Measurements from ENCODE around the gene RUNDC3A.

RUNDC3A gene

DNA sequence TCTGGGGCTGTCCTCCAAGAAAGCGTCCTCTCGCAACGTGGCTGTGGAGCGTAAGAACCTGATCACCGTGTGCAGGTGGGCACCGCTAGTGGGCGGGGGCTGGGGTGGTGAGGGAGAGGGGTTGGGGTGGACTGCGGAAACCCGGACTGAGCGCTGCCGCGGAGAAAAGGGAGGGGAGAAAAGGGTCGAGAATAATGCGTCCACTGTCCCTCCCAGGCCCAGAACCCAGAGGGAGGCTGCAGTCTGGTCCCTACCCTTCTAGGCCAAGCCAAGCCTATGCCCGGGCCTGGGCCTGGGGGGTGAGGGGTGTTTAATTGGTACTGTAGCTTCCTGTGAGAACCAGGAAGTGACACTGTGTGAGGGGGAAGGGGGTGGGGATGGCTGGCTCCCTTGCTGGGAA is 464 bp downstream of the RUNDC3A start:
- Mint-ChIP-seq H3K36me3 (ENCODE audit: low read depth) (no peaks in the 10 kb centered on the region), H3K4me3 (no peak overlapping the region), H3K27ac (no peak overlapping the region), H3K4me1 (ENCODE audit: low read depth) (peaks cover 3% of the 10 kb centered on the region), H3K27me3 (ENCODE audit: low read depth) (peaks cover 50% of the 10 kb centered on the region), H3K9me3 (no peaks in the 10 kb centered on the region)
- no peak for DNase-seq (ENCODE audit: low spot score)

GRCh38 chr17:44309472-44309871 is 1.1 kb downstream of the RUNDC3A start:
- Mint-ChIP-seq H3K4me1 (ENCODE audit: low read depth) (peaks cover 2% of the 10 kb centered on the region), H3K27ac (no peak overlapping the region), H3K9me3 (no peaks in the 10 kb centered on the region), H3K36me3 (ENCODE audit: low read depth) (no peaks in the 10 kb centered on the region), H3K27me3 (ENCODE audit: low read depth) (peaks cover 54% of the 10 kb centered on the region), H3K4me3 (no peak overlapping the region)
- DNase-seq (ENCODE audit: low spot score) = no peak

GRCh38 chr17:44310188-44310587 is 1.8 kb downstream of the RUNDC3A start:
- peaks cover 2% of the 10 kb centered on the region for H3K4me1 Mint-ChIP-seq (ENCODE audit: low read depth)
- no peaks in the 10 kb centered on the region for H3K36me3 Mint-ChIP-seq (ENCODE audit: low read depth)
- no peak for DNase-seq (ENCODE audit: low spot score)
- no peak overlapping the region for H3K27ac Mint-ChIP-seq
- H3K9me3 Mint-ChIP-seq = no peaks in the 10 kb centered on the region
- peaks cover 53% of the 10 kb centered on the region for H3K27me3 Mint-ChIP-seq (ENCODE audit: low read depth)
- no peak overlapping the region for H3K4me3 Mint-ChIP-seq

GRCh38 chr17:44310609-44311376 is 2.4 kb downstream of the RUNDC3A start:
- Mint-ChIP-seq H3K4me1 (ENCODE audit: low read depth) (peaks cover 5% of the 10 kb centered on the region), H3K9me3 (no peaks in the 10 kb centered on the region), H3K4me3 (no peak overlapping the region), H3K36me3 (ENCODE audit: low read depth) (no peaks in the 10 kb centered on the region), H3K27ac (no peak overlapping the region), H3K27me3 (ENCODE audit: low read depth) (peaks cover 58% of the 10 kb centered on the region)
- DNase-seq (ENCODE audit: low spot score) = no peak

- Mint-ChIP-seq H3K27me3 (ENCODE audit: low read depth) (peaks cover 61% of the 10 kb centered on the region), H3K9me3 (no peaks in the 10 kb centered on the region), H3K4me3 (no peak overlapping the region), H3K27ac (no peak overlapping the region), H3K4me1 (ENCODE audit: low read depth) (peaks cover 11% of the 10 kb centered on the region), H3K36me3 (ENCODE audit: low read depth) (no peaks in the 10 kb centered on the region)
- no peak for DNase-seq (ENCODE audit: low spot score)
Observed at GRCh38 chr17:44311562-44312181, 3.3 kb downstream of the RUNDC3A start.

- H3K27ac Mint-ChIP-seq = no peak overlapping the region
- no peaks in the 10 kb centered on the region for H3K9me3 Mint-ChIP-seq
- H3K4me3 Mint-ChIP-seq = no peak overlapping the region
- H3K36me3 Mint-ChIP-seq (ENCODE audit: low read depth) = no peaks in the 10 kb centered on the region
- H3K4me1 Mint-ChIP-seq (ENCODE audit: low read depth) = peaks cover 9% of the 10 kb centered on the region
- peaks cover 61% of the 10 kb centered on the region for H3K27me3 Mint-ChIP-seq (ENCODE audit: low read depth)
- DNase-seq (ENCODE audit: low spot score) = no peak
Observed at GRCh38 chr17:44312396-44313104, 4.1 kb downstream of the RUNDC3A start.

DNA sequence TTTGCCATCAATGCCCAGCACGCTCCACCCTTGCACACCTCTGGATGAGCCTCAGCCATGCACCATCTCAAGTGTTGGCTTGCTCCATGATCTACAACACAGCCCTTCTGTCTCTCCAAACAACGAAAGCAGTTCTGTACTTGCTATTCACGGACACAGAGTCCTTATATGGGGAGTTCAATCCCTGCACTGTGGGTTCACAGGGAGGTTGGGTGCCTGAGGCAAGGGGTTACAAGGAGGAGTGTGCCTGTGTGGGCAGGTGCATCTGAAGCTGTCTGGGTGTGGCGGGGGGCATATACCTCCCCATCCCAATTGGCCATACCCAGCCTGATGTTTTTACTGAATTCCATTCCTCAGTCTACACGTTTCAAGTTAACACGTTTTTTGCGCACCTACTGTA is 5.6 kb downstream of the RUNDC3A start:
- H3K4me1 Mint-ChIP-seq (ENCODE audit: low read depth) = peaks cover 9% of the 10 kb centered on the region
- no peaks in the 10 kb centered on the region for H3K36me3 Mint-ChIP-seq (ENCODE audit: low read depth)
- no peaks in the 10 kb centered on the region for H3K9me3 Mint-ChIP-seq
- no peak overlapping the region for H3K27ac Mint-ChIP-seq
- H3K4me3 Mint-ChIP-seq = peak overlapping the region; percentile 56
- peaks cover 61% of the 10 kb centered on the region for H3K27me3 Mint-ChIP-seq (ENCODE audit: low read depth)
- no peak for DNase-seq (ENCODE audit: low spot score)

GRCh38 chr17:44314524-44314868 is 6.1 kb downstream of the RUNDC3A start:
- DNase-seq (ENCODE audit: low spot score) = no peak
- Mint-ChIP-seq H3K4me1 (ENCODE audit: low read depth) (peaks cover 9% of the 10 kb centered on the region), H3K9me3 (no peaks in the 10 kb centered on the region), H3K27me3 (ENCODE audit: low read depth) (peaks cover 58% of the 10 kb centered on the region), H3K36me3 (ENCODE audit: low read depth) (peaks cover 3% of the 10 kb centered on the region), H3K27ac (no peak overlapping the region), H3K4me3 (peak overlapping the region; percentile 56)

GRCh38 chr17:44314869-44315661 is 6.7 kb downstream of the RUNDC3A start:
- no peaks in the 10 kb centered on the region for H3K9me3 Mint-ChIP-seq
- H3K4me1 Mint-ChIP-seq (ENCODE audit: low read depth) = peaks cover 9% of the 10 kb centered on the region
- peak; percentile 46 for DNase-seq (ENCODE audit: low spot score)
- peaks cover 5% of the 10 kb centered on the region for H3K36me3 Mint-ChIP-seq (ENCODE audit: low read depth)
- H3K27ac Mint-ChIP-seq = no peak overlapping the region
- H3K4me3 Mint-ChIP-seq = peak overlapping the region; percentile 80
- H3K27me3 Mint-ChIP-seq (ENCODE audit: low read depth) = peaks cover 52% of the 10 kb centered on the region

DNA sequence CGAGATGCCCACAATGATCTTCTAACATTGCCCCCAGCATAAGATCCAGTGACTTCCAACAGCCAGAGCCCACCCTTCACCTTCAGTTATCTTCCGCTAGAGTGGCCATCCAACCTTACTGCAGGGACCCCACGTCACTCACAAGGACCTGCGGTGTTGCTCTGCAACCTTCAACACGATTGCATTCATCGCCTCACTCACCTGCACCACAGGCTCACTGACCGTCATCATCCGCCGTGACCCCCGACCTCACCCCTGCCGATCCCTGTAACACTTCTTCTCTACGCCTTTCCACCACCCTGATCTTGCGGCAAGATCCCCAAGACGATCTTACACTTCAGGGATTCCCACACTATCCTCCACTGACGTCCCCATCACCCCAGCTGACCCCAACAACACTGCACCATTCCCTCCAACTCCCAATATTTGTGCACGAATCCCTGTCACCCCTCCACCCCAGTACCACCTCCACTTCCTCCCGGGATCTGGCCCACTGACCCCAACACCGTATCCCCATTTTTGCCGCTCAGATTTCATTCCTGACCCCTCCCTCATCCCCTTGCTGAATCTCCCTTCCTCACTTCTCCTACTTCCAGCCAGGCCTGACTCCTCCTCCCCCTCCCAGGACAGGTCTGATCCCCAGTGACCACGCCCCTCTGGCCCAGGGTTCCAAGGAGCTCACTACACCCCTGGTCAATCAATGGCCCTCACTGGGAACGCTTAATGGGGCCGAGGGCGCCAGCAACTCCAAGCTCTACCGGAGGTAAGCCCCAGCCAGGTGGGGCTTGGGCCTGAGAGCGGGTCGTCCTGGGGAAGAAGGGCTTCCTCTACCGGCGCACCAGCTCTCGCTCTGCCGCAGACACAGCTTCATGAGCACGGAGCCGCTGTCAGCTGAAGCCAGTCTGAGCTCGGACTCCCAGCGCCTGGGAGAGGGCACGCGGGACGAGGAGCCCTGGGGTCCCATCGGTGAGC is 7.6 kb downstream of the RUNDC3A start:
- peaks cover 5% of the 10 kb centered on the region for H3K36me3 Mint-ChIP-seq (ENCODE audit: low read depth)
- DNase-seq (ENCODE audit: low spot score) = no peak
- H3K4me3 Mint-ChIP-seq = peak overlapping the region; percentile 80
- H3K27me3 Mint-ChIP-seq (ENCODE audit: low read depth) = peaks cover 48% of the 10 kb centered on the region
- H3K4me1 Mint-ChIP-seq (ENCODE audit: low read depth) = peaks cover 9% of the 10 kb centered on the region
- H3K9me3 Mint-ChIP-seq = no peaks in the 10 kb centered on the region
- no peak overlapping the region for H3K27ac Mint-ChIP-seq

DNA sequence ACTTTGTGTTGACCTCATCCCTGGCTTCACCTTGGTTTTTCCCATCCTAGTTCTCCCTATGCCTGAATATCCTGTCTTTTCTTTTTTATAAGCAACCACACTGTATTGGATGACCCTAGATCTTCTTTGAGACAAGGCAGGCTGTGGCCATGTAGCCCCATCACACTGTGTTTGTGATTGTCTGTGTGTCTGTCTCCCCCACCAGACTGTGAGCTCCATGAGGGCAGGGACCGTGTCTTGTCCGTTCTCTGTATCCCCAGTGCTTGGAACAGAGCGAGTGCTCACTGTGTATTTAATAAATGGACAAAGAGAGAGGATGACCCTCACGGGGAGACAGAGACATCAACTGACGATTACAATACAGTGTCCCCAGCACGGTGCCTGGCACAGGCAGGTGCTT is 9.1 kb downstream of the RUNDC3A start:
- DNase-seq (ENCODE audit: low spot score) = no peak
- Mint-ChIP-seq H3K27ac (no peak overlapping the region), H3K27me3 (ENCODE audit: low read depth) (peaks cover 41% of the 10 kb centered on the region), H3K4me3 (no peak overlapping the region), H3K9me3 (no peaks in the 10 kb centered on the region), H3K36me3 (ENCODE audit: low read depth) (peaks cover 11% of the 10 kb centered on the region), H3K4me1 (ENCODE audit: low read depth) (peaks cover 9% of the 10 kb centered on the region)

DNA sequence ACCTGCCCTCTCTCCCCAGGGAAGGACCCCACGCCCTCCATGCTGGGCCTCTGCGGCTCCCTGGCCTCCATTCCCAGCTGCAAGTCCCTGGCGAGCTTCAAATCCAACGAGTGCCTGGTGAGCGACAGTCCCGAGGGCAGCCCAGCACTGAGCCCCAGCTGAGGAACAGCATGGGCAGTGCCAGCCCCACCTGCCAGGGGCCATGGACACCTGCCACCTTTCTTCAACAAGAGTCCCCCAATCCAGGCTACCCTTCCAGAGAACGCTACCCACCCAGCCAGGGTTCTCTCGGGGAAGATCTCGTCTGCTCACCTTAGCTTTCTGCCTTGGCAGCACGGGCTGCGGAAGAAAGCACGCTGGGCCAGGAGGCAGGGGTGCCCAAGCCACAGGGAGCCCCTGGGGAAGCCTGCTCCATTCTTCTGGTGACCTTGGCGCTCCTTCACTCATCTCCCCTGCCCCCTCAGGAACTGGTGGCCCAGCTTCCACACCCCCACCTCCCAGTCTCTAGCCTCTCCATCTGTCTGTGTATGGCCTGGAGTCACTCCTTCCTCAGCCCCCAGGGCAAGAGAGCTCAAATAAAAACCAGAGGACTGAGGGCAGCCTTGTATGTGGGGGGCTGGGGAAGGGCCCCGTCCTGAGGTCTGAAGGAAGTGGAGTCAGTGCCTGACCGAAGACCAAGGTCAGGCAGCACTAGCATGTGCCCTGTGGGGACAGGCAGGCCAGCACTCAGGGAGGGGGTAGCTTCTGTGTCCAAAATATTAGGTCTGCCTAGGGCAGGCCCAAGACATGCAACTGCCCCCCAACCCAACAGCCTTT is 9.9 kb downstream of the RUNDC3A start:
- Mint-ChIP-seq H3K27ac (no peak overlapping the region), H3K36me3 (ENCODE audit: low read depth) (peaks cover 11% of the 10 kb centered on the region), H3K9me3 (no peaks in the 10 kb centered on the region), H3K4me1 (ENCODE audit: low read depth) (peaks cover 9% of the 10 kb centered on the region), H3K27me3 (ENCODE audit: low read depth) (peaks cover 37% of the 10 kb centered on the region), H3K4me3 (no peak overlapping the region)
- no peak for DNase-seq (ENCODE audit: low spot score)

Data from T-helper 2 cell treated with Interferon-gamma antibody and Interleukin-4, amounts not matched to agents 5 μg/mL and 100 μg/mL, for 36 hours (primary cell).